Smooth muscle cell (in vitro differentiated cells): ENCODE data around the gene ERC2. TPM values are rescaled to one million over a fixed set of nuclear protein-coding genes. Genes with fewer than 3 reads are reported as not detected.

Source experiments
- DNase-seq: peaks from one replicate; lab custom pipeline; 2025; ENCODE audit not compliant: unreplicated experiment; lab: John Stamatoyannopoulos, UW
- H2AFZ ChIP-seq: fragments of 200-600 bp; sonication (generic); 2 replicates; pipeline ENCODE4 v1.6.0; 2016; ENCODE audit warnings: antibody characterized with exemption, low read depth, mild to moderate bottlenecking
- H3F3A ChIP-seq: fragments of 200-600 bp; sonication (generic); 2 replicates; pipeline ENCODE4 v1.6.0; 2017; ENCODE audit warnings: antibody characterized with exemption, low read depth
- H3K27ac ChIP-seq: fragments of 200-600 bp; sonication (generic); 2 replicates; pipeline ENCODE4 v1.5.1; 2016; ENCODE audit warnings: low read depth, mild to moderate bottlenecking
- H3K27me3 ChIP-seq: fragments of 200-600 bp; sonication (generic); 2 replicates; pipeline ENCODE4 v1.6.1; 2016; ENCODE audit warnings: low read depth, mild to moderate bottlenecking
- H3K36me3 ChIP-seq: fragments of 200-600 bp; sonication (generic); 2 replicates; pipeline ENCODE4 v1.5.1; 2016; ENCODE audit warnings: low read depth
- H3K4me1 ChIP-seq: fragments of 200-600 bp; sonication (generic); 2 replicates; pipeline ENCODE4 v1.5.1; 2016; ENCODE audit warnings: low read depth
- H3K4me2 ChIP-seq: fragments of 200-600 bp; sonication (generic); 2 replicates; pipeline ENCODE4 v1.6.0; 2016; ENCODE audit warnings: mild to moderate bottlenecking
- H3K4me3 ChIP-seq: fragments of 200-600 bp; sonication (generic); 2 replicates; pipeline ENCODE4 v1.5.1; 2016; ENCODE audit warnings: mild to moderate bottlenecking
- H3K79me2 ChIP-seq: fragments of 200-600 bp; sonication (generic); 2 replicates; pipeline ENCODE4 v1.6.0; 2016; ENCODE audit warnings: low read depth, mild to moderate bottlenecking
- H3K9ac ChIP-seq: fragments of 200-600 bp; sonication (generic); 2 replicates; pipeline ENCODE4 v1.6.0; 2016; ENCODE audit warnings: low read depth
- H3K9me3 ChIP-seq: fragments of 200-600 bp; sonication (generic); replicated peaks from 2 replicates; pipeline ENCODE4 v1.5.1; 2016; ENCODE audit warnings: low read depth
- H4K20me1 ChIP-seq: fragments of 200-600 bp; sonication (generic); 2 replicates; pipeline ENCODE4 v1.6.0; 2016; ENCODE audit warnings: low read depth
- CTCF ChIP-seq: fragments of 200-600 bp; sonication (generic); IDR thresholded peaks from 2 replicates; pipeline ENCODE4 v1.5.1; 2017; ENCODE audit warnings: borderline replicate concordance, mild to moderate bottlenecking, antibody characterized with exemption; ENCODE audit not compliant: insufficient read depth, poor library complexity, severe bottlenecking
- WGBS: methylation state at CpG from one replicate; pipeline ENCODE4 v1.1.7; 2016; ENCODE audit warnings: low lambda C conversion rate; 5-methylcytosine and 5-hydroxymethylcytosine counted together
- polyA plus RNA-seq: library from polyadenylated mRNA; unstranded; fragments of >200 nt; fragmentation: Nextera tagmentation; extraction: Ambion mirVana; gene quantifications from 2 replicates; pipeline ENCODE4 v1.2.1, GENCODE V29; 2016
- total RNA-seq: library from RNA; depleted of rRNA; stranded (reverse); fragments of >200 nt; gene quantifications from 2 replicates; pipeline ENCODE4 v1.2.3, GENCODE V29; 2014

ERC2 gene
- total and polyA plus RNA-seq, 2 experiments from 2014 or later, result 1.1 TPM; not detected in 1

DNA sequence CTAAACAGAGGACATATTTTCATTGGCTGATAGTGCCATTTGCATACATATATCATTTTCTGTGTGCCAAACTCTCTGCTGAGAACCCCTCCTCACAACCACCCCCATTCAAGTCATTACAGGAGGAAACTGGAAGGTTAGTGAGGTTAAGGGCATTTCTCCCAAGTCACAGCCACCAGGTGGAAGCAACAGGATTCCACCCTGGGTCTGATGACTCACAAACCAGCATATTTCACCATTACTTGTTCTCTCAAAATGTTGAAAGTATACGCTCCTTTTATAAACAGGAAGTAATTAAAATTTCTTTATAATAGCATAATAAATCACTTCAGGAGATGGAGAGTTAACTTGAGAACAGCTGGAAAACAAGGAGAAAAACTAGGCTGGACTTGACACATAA lies 582.5 kb downstream of the ERC2 start:
- Histone ChIP-seq H3K4me3 (no peak overlapping the region), H4K20me1 (no peaks in the 10 kb centered on the region), H3K9ac (no peak overlapping the region), H3K4me1 (peaks cover 22% of the 10 kb centered on the region), H3K4me2 (no peak overlapping the region), H3K27me3 (peaks cover 4% of the 10 kb centered on the region), H3K9me3 (no peaks in the 10 kb centered on the region), H3K36me3 (no peaks in the 10 kb centered on the region), H3K79me2 (no peaks in the 10 kb centered on the region), H3F3A (no peaks in the 10 kb centered on the region), H3K27ac (peak overlapping the region; percentile 52), H2AFZ (no peak overlapping the region)
- 13% methylated on average over 1 of the region's 1 CpG for WGBS
- peak; percentile 8 for TF ChIP-seq CTCF
- no peak for DNase-seq

DNA sequence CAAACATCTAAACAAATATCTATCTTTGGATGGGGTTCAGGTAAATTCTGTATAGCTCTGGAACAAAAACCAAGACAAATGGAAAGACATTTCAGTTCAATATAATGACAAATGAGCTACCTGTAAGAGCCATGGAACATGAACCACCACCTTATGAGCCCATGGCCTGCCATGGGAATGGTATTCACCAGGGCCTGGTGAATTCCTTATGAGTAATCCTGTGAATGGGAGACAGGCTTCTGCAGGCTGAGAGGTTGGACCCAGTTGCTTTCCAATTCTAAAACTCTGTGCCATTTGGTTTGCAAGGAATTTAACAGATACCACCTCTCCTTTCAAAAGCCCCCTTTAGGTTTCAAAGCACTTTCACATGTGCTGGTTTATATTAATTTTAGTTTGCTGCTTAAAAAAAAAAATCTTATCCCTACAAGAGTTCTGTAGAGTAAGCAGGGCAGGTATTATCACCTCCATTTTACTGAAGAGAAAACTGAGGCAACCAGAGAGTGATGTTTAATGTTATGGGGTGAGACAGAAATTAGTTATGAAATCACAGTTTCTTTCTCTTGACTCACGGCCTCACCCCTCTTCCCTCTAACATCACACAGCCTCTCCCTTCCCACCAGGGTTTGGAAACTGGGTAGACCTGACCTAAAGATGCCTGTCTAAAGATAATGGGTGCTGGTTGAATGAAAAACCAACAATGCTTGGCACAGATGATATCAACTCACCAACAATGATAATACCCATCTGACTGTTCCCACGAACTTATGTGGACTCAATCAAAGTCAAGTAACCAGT lies 583.6 kb downstream of the ERC2 start:
- no peak overlapping the region for H2AFZ ChIP-seq

GRCh38 chr3:55884066-55884465 lies 584.2 kb downstream of the ERC2 start:
- H3K4me2 ChIP-seq, result no peak overlapping the region
- no peak for DNase-seq
- peaks cover 4% of the 10 kb centered on the region for H3F3A ChIP-seq
- H3K9me3 ChIP-seq, result no peaks in the 10 kb centered on the region
- H3K4me1 ChIP-seq, result peaks cover 34% of the 10 kb centered on the region
- no peak overlapping the region for H2AFZ ChIP-seq
- no peak overlapping the region for H3K9ac ChIP-seq
- H3K4me3 ChIP-seq, result no peak overlapping the region
- no peaks in the 10 kb centered on the region for H3K36me3 ChIP-seq
- WGBS, result 80% methylated on average over 1 of the region's 1 CpG
- H4K20me1 ChIP-seq, result no peaks in the 10 kb centered on the region
- H3K27ac ChIP-seq, result no peak overlapping the region
- H3K27me3 ChIP-seq, result peaks cover 4% of the 10 kb centered on the region
- no peaks in the 10 kb centered on the region for H3K79me2 ChIP-seq
- no peak for TF ChIP-seq CTCF

More for the DNA sequence above, 583.6 kb downstream of the ERC2 start:
- Histone ChIP-seq H3K4me2 (no peak overlapping the region), H3K36me3 (no peaks in the 10 kb centered on the region), H3F3A (peaks cover under 1% of the 10 kb centered on the region), H3K9ac (no peak overlapping the region), H3K4me3 (no peak overlapping the region), H3K79me2 (no peaks in the 10 kb centered on the region), H3K27ac (peak overlapping the region; percentile 52), H3K9me3 (no peaks in the 10 kb centered on the region), H3K4me1 (peaks cover 31% of the 10 kb centered on the region), H3K27me3 (peaks cover 4% of the 10 kb centered on the region), H4K20me1 (no peaks in the 10 kb centered on the region)
- no peak for DNase-seq
- no peak for TF ChIP-seq CTCF
- WGBS, result 93% methylated on average over 2 of the region's 2 CpGs

DNA sequence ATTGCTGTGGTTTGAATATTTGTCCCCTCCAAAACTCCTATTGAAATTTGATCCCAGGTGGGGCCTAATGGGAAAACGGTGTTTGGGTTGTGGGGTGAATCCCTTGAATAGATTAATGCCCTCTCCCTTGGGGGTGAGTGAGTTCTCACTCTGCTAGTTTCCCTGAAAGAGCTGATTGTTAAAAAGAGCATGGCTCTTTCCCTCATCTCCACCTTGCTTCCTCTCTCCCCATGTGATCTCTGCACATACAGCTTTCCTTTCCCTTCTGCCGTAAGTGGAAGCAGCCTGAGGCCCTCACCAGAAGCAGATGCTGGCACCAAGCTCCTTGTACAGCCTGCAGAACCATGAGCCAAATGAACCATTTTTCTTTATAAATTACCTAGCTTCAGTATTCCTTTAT lies 586.3 kb downstream of the ERC2 start:
- Histone ChIP-seq H3K4me1 (peaks cover 25% of the 10 kb centered on the region), H3K79me2 (no peaks in the 10 kb centered on the region), H3F3A (peaks cover 4% of the 10 kb centered on the region), H2AFZ (no peak overlapping the region), H3K9ac (no peak overlapping the region), H3K4me3 (no peak overlapping the region), H4K20me1 (no peaks in the 10 kb centered on the region), H3K9me3 (no peaks in the 10 kb centered on the region), H3K27me3 (peaks cover 4% of the 10 kb centered on the region), H3K4me2 (no peak overlapping the region), H3K27ac (no peak overlapping the region), H3K36me3 (no peaks in the 10 kb centered on the region)
- no peak for TF ChIP-seq CTCF
- no peak for DNase-seq
- WGBS, result 65% methylated on average over 2 of the region's 2 CpGs
